Anterior cingulate cortex (tissue), 58 donors: ENCODE measurements around the gene C10orf90.
A peak's percentile ranks its signal among the peaks of the same experiment; 100 is the strongest.

Experiments
- DNase-seq, 58 donors: peaks; one replicate each; lab custom pipeline; 2025; lab: John Stamatoyannopoulos, UW

The C10orf90 gene, protein sequence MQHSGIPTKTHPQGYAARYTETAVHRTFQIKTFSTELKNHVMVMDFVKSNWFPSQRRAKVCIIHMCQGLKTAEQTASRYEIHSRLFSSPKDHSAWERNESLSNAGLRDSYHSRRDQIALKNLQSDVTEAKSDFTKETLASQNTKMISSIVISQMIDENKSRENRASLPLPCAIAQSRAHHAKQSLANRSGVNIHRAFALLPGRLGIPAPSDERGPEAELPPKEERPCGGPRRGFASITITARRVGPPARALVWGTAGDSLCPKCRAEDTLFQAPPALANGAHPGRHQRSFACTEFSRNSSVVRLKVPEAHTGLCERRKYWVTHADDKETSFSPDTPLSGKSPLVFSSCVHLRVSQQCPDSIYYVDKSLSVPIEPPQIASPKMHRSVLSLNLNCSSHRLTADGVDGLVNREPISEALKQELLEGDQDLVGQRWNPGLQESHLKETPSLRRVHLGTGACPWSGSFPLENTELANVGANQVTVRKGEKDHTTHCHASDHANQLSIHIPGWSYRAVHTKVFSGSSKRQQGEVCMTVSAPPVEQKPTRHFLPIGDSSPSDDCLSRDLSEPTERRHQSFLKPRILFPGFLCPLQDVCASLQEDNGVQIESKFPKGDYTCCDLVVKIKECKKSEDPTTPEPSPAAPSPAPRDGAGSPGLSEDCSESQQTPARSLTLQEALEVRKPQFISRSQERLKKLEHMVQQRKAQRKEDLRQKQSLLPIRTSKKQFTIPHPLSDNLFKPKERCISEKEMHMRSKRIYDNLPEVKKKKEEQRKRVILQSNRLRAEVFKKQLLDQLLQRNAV

DNA sequence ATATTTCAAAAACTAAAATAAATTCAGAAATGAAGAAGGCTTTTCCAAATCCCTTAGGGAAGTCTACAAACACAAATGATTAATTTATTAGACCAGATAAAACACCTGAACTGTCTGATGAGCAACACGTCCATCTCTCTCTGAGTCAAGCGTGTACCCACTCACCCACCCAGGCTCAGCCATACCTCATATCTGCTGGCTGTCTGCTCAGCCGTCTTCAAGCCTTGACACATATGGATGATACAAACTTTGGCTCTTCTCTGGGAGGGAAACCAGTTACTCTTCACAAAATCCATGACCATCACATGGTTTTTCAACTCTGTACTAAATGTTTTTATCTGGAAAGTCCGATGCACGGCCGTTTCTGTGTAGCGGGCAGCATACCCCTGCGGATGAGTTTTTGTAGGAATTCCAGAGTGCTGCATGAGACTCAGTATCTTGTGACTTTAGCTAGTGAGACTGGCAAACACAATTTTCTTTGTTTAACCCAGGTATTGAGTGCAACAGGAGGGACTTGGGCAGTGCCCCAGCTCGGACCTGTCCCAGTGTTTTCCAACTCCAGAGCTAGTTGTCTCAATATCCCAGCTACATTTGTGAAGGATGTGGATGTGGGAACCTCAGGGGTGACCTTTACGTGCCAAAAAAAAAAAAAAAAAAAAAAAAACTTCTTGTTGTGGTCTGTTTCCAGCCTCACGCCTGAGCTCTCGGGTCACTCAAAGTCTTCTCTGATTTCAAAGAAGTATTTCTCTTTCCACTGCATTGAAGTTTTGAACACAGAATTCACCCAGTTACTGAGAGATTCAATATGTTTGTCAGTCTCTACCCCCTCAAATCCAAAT, at the start of gene C10orf90:
C10orf90 (minus strand) TSS at position 638 of the 839 bp plus-strand sequence; CDS start at position 425, 213 bp downstream.
- DNase-seq, result peak in 5 of 58 donors; percentile 32 to 62 (median 49)

DNA sequence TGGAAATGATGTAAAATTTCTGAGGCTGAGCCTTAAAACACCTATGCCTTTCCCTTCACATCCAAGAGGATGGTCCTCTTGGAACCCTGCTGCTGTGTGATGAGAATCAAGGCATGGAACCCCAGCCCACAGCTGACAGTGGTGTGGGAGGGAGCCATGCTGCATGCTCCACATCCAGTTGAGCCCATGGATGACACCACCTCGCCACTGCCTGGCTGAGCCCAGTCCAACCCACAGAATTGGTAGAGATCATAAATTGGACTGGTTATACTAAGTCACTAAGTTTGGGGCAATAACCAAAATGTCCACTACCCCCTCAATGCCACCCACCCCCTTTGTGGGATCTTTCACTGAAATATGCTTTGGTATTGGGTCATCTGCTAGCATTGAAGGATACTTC, 45.9 kb upstream of the C10orf90 start:
- DNase-seq, result no peak

- DNase-seq, result no peak
These were observed 43.1 kb upstream of the C10orf90 start for GRCh38 chr10:126713594-126713993.

DNA sequence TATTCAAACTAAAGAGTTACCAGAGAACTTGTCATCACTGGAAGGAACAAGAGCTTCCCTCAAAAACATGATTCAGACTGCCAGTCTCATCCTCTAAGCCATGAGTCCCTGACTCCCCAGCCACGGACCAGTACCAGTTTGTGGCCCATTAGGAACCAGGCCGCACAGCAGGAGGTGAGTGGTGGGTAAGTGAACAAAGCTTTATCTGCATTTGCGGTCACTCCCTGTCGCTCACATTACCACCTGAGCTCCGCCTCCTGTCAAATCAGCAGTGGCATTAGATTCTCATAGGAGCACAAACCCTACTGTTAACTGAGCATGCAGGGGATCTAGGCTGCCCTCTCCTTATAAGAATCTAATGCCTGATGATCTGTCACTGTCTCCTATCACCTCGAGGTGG, 42.2 kb upstream of the C10orf90 start:
- no peak for DNase-seq

- DNase-seq, result no peak
These were observed 35.6 kb upstream of the C10orf90 start for GRCh38 chr10:126705951-126706565.

DNA sequence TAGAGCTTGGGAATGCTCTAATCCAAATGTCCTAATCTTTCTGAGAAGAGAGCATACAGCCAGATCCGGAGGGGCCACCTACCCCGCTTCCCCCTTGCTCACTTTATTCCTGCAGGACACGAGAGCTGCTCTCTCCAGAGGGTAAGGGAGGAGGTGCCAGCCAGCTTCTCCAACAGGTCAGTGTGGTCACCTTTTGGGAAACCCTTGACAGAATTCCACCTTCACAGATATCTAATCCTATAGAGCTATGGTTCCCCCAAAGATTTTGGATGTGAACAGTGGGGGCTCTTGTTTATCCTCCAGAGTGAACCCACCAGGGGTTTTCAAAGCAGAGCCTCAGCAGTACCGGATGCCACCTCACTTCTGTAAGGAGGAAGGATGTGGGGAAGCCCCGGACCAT, 34.6 kb upstream of the C10orf90 start:
- DNase-seq, result no peak

- DNase-seq, result peak in 2 of 58 donors; percentile 15 to 18
These were observed 34.2 kb upstream of the C10orf90 start for GRCh38 chr10:126704649-126705048.

- no peak for DNase-seq
These were observed 31.7 kb upstream of the C10orf90 start for GRCh38 chr10:126702181-126702580.

DNA sequence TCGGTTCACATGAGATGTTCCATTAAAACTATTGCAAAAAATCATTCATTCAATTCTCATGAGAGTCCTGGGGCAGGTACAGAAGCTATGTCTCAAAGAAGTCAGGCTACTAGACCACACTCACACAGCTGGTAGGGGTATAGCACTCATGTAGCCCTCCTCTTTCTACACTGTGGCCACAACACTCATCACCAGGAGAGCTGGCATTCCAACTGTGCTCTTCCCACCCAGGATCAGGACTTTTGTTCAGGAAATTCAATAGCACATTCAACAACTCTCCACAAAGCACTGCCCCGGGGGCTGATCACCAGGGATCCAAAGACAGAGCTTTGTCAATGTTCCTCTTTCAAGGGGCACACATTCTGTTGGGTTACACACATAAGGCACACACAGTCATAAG, 31.0 kb upstream of the C10orf90 start:
- DNase-seq, result no peak

- DNase-seq, result no peak
These were observed 26.2 kb upstream of the C10orf90 start for GRCh38 chr10:126696684-126697083.

DNA sequence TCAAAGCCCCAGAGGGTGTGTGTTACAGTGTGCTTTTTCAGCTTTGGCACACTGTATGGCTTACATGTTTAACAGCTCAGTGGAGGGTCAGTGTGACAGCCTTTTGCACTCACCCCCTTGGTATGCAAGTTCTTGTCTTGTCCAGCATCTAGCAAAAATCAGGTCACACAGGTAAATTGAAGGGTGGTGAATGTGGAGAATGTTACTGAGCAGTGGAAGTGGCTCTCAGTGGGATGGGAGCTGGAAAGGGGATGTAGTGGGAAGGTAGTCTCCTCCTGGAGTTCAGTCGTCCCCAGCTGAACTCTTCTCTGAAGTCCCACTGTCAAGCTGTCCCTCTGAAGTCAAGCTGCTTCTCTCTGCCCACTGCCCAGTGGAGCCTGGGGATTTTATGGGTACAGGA, 21.0 kb upstream of the C10orf90 start:
- DNase-seq, result no peak

GRCh38 chr10:126690534-126690933, 20.0 kb upstream of the C10orf90 start:
- DNase-seq, result no peak

- DNase-seq, result no peak
These were observed 19.0 kb upstream of the C10orf90 start for GRCh38 chr10:126689461-126689994.

DNA sequence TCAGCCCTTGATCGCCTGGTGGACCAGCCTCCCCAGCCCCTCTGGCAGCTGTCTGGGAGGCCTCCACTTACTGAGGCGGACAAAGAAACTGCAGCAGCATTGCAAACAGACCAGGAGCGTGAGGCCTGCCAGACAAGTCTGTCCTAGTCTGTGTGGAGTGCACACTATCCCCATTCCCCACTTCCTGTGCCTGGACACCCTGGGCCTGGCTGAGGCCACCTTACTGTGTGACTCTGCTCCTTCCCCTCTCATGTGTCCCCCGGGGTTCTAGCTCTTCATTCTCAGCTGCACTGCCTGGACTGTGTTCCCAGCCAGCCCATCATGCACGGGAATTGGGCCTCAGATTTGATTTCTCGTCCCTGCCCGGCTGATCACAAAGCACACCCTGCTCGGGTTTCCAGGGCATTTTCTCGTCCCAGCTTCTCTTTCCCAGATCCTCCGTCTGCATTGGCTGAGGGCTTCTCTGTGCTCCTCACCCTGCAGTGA, 16.7 kb upstream of the C10orf90 start:
- peak in 3 of 58 donors; percentile 17 to 31 (median 29) for DNase-seq

- DNase-seq, result no peak
These were observed 16.2 kb upstream of the C10orf90 start for GRCh38 chr10:126686719-126687118.

DNA sequence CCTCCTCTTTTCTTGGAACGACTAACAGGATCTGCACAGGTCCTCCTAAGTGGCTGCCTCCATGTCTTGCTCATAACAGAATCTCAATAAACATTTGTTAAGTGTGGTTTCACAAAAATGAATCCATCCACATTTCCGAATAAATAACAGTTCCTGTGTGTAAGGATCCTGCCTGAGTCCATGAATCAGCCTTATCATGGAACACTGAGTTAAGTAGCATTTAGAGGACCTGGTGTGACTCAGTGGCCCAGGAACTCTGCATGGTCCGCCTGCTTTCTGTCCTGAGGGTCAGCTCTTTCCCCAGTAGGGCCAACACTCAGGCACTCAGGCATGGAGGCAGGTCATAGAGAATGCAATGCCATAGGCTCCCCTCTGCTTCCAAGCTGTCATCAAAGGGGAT, 15.8 kb upstream of the C10orf90 start:
- DNase-seq, result no peak

DNA sequence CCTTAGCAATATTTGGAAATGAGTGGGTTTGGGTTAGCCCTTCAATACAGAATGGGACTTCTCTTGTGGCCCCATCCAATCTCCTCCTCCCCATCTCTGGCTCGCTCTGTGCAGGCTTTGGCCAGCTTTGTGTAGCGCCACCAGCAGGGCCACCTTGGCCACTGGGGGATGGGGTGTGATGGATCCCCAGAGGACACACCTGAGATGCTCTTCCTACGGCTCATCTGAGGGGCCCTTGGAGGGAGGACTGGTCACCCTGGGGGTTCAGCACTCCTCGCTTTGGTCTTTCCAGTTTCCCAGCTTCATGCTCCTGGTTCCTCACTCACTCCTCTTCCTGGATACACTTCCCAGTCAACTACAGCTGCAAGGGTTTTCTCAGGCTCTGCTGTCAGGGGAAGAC, 15.3 kb upstream of the C10orf90 start:
- no peak for DNase-seq

DNA sequence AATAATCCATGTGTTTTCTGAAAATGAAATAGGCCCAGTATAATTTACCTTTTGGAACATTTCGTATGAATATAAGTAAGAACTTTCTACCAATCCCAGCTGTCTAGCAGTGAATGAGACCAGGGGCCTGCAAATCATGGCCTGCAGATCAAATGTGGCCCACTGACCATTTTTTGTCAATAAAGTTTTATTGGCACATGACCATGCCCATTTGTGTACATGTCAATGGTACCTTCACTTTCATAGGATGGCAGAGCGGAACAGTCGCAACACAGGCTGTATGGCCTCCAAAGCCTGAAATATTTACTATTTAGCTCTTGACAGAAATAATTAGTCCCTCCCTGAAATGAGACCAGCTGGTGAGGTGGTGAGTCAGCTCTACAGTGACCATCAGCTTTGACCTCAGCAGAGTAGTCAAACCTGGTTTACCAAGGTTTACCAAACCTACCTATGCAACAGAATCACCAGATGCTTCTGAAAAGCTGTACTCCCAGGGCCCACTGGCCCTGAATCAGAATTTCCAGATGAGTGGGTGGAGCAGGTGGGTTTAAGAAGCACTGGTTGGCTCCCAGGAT, 13.8 kb upstream of the C10orf90 start:
- DNase-seq, result no peak

DNA sequence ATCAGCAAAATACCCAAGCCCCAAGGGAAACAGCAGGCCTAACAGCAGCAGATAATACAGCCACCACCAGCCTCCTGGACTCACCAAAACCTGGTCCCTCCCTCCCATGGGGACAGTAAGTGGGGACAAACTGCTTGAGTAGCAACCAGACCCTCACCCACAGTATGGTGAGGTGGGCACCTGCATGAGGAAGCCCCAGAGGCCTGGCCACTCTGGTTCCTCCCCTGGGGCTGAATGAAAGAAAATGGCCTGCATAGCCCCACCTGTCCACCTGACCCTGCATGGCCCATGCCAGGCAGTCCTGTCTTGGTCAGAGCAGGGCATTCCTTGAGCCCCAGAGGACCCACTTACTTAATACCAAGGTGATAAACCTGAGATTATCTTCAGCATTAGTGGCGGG, 13.0 kb upstream of the C10orf90 start:
- DNase-seq, result no peak
